Progenitor cell of endocrine pancreas (in vitro differentiated cells): Measurements from ENCODE around the gene TOPBP1. TPM values are rescaled to one million over a fixed set of nuclear protein-coding genes. Genes with fewer than 3 reads are reported as not detected.

Experiments used
- DNase-seq: peaks from one replicate; pipeline ENCODE4 v3.0.0; 2021; ENCODE audit warnings: low spot score; ENCODE audit not compliant: unreplicated experiment
- H3K27ac Mint-ChIP-seq: 2 replicates; pipeline ENCODE4 v1.8.0; 2021; ENCODE audit warnings: mild to moderate bottlenecking, moderate library complexity, mixed read lengths
- H3K27me3 Mint-ChIP-seq: 2 replicates; pipeline ENCODE4 v1.8.0; 2021; ENCODE audit warnings: mixed read lengths
- H3K36me3 Mint-ChIP-seq: 2 replicates; pipeline ENCODE4 v1.8.0; 2022; ENCODE audit warnings: mixed read lengths; ENCODE audit not compliant: insufficient read depth
- H3K4me1 Mint-ChIP-seq: 2 replicates; pipeline ENCODE4 v1.8.0; 2021; ENCODE audit warnings: low read depth, mixed read lengths
- H3K4me3 Mint-ChIP-seq: 2 replicates; pipeline ENCODE4 v1.8.0; 2021; ENCODE audit warnings: low read depth, mild to moderate bottlenecking, moderate library complexity, mixed read lengths
- H3K9me3 Mint-ChIP-seq: 2 replicates; pipeline ENCODE4 v1.8.0; 2021; ENCODE audit warnings: low read depth, mixed read lengths
- total RNA-seq: library from RNA; stranded (reverse); gene quantifications from 2 replicates; pipeline ENCODE4 v1.2.1, GENCODE V29; 2021
- TF ChIP-seq, protein P1 (sequence below): fragments of 200-600 bp; sonication (generic); IDR thresholded peaks from one replicate; pipeline ENCODE4 v1.5.0; 2021; ENCODE audit warnings: antibody characterized with exemption, mild to moderate bottlenecking; ENCODE audit not compliant: unreplicated experiment

Gene TOPBP1
- total RNA-seq, 1 donor from 2014 or later, result 51.8 TPM

DNA sequence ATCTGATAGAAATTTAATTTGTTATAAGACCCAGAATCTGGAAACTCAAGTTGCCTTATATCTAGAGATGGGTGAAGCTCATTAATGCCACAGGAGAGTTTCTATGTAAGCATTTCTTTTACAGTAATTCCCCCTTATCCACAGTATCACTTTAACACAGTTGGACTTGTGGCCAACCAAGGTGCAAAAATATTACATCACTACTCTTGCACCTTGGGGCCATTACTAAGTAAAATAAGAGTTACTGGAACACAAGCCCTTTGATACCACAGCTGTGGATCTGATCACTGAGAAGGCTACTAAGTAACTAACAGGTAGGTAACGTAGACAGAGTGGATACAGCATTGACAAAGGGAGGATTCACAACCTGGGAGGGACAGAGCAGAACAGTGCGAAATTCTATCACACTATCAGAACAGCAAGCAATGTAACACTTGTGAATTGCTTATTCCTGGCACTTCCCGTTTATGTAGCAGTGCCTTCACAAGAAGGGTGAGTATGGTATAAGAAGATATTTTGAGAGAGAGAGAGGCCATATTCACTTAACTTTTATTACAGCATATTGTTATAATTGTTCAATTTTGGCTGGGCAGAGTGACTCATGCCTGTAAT lies 33.9 kb upstream of the TOPBP1 start:
- Mint-ChIP-seq H3K27ac (no peak overlapping the region), H3K36me3 (no peaks in the 10 kb centered on the region), H3K4me1 (no peaks in the 10 kb centered on the region), H3K9me3 (peaks cover 4% of the 10 kb centered on the region), H3K27me3 (no peaks in the 10 kb centered on the region), H3K4me3 (no peak overlapping the region)
- TF ChIP-seq, protein P1, sequence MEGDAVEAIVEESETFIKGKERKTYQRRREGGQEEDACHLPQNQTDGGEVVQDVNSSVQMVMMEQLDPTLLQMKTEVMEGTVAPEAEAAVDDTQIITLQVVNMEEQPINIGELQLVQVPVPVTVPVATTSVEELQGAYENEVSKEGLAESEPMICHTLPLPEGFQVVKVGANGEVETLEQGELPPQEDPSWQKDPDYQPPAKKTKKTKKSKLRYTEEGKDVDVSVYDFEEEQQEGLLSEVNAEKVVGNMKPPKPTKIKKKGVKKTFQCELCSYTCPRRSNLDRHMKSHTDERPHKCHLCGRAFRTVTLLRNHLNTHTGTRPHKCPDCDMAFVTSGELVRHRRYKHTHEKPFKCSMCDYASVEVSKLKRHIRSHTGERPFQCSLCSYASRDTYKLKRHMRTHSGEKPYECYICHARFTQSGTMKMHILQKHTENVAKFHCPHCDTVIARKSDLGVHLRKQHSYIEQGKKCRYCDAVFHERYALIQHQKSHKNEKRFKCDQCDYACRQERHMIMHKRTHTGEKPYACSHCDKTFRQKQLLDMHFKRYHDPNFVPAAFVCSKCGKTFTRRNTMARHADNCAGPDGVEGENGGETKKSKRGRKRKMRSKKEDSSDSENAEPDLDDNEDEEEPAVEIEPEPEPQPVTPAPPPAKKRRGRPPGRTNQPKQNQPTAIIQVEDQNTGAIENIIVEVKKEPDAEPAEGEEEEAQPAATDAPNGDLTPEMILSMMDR, result no peak
- DNase-seq, result no peak

GRCh38 chr3:133694288-133695268 lies 32.8 kb upstream of the TOPBP1 start:
- no peaks in the 10 kb centered on the region for H3K36me3 Mint-ChIP-seq
- no peak overlapping the region for H3K27ac Mint-ChIP-seq
- no peaks in the 10 kb centered on the region for H3K27me3 Mint-ChIP-seq
- peaks cover 4% of the 10 kb centered on the region for H3K9me3 Mint-ChIP-seq
- TF ChIP-seq, protein P1, result no peak
- no peak overlapping the region for H3K4me3 Mint-ChIP-seq
- no peak for DNase-seq
- no peaks in the 10 kb centered on the region for H3K4me1 Mint-ChIP-seq

- TF ChIP-seq, protein P1, result no peak
- Mint-ChIP-seq H3K4me3 (no peak overlapping the region), H3K27me3 (no peaks in the 10 kb centered on the region), H3K9me3 (peaks cover 4% of the 10 kb centered on the region), H3K27ac (no peak overlapping the region), H3K36me3 (no peaks in the 10 kb centered on the region), H3K4me1 (no peaks in the 10 kb centered on the region)
- no peak for DNase-seq
Observed at GRCh38 chr3:133693821-133694220, 32.1 kb upstream of the TOPBP1 start.

DNA sequence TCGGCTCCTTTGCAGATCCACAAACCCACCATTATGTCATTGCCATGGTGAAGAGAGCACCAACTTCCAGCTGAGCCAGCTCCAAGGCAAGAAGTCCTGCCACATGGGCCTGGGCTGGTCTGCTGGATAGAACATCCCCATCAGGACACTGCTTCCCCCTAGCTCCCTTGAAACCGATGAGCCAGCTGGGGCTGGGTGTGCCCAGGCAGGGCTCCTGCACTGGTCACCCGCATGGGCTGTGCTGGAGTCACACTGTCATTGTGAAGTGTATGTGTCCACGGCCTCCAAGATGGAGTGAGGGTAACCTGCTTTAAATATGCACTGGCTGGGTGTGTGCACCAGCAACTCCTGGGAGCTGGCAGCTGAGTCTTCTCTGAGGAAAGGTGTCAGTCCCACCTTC lies 31.0 kb upstream of the TOPBP1 start:
- H3K4me3 Mint-ChIP-seq, result no peak overlapping the region
- H3K27me3 Mint-ChIP-seq, result no peaks in the 10 kb centered on the region
- H3K9me3 Mint-ChIP-seq, result no peaks in the 10 kb centered on the region

More for the DNA sequence above, 31.0 kb upstream of the TOPBP1 start:
- Mint-ChIP-seq H3K4me1 (no peaks in the 10 kb centered on the region), H3K36me3 (no peaks in the 10 kb centered on the region), H3K27ac (no peak overlapping the region)
- TF ChIP-seq, protein P1, result no peak
- no peak for DNase-seq
